Activated CD4-positive, alpha-beta T cell treated with anti-CD3 and anti-CD28 coated beads, Interleukin-2, amount 10 ng/mL, durations not matched to agents 7 days and 5 days (primary cell): ENCODE data around the gene CDKN2AIP. TPM values are rescaled to one million over a fixed set of nuclear protein-coding genes. Genes with fewer than 3 reads are reported as not detected.
"Not testable (repeated sequence)": the region's sequence is repeated elsewhere in the genome, so short reads cannot be mapped to it uniquely, and the experiment has no call there.

ENCODE experiments used
- CTCF ChIA-PET: fragments of 350-600 bp; sonication (Branson Sonifier 250); formaldehyde crosslinking; loops from one replicate; lab custom pipeline; 2021; ENCODE audit warnings: antibody characterized with exemption; lab: Charles Lee
- POLR2A ChIA-PET: fragments of 350-600 bp; sonication (Branson Sonifier 250); formaldehyde crosslinking; loops from one replicate; lab custom pipeline; 2021; ENCODE audit warnings: antibody characterized with exemption; lab: Charles Lee
- DNase-seq: peaks from one replicate; pipeline ENCODE4 v3.0.0-alpha.2; 2020
- H3K27ac Mint-ChIP-seq: one replicate; pipeline ENCODE4 v1.8.0; 2021; ENCODE audit warnings: mild to moderate bottlenecking, moderate library complexity, mixed read lengths
- H3K27me3 Mint-ChIP-seq: one replicate; pipeline ENCODE4 v1.8.0; 2021; ENCODE audit warnings: mixed read lengths
- H3K36me3 Mint-ChIP-seq: one replicate; pipeline ENCODE4 v1.8.0; 2021; ENCODE audit warnings: low read depth, mixed read lengths
- H3K4me1 Mint-ChIP-seq: one replicate; pipeline ENCODE4 v1.8.0; 2021; ENCODE audit warnings: mixed read lengths
- H3K4me3 Mint-ChIP-seq: one replicate; pipeline ENCODE4 v1.8.0; 2021; ENCODE audit warnings: mild to moderate bottlenecking, moderate library complexity, mixed read lengths
- H3K9me3 Mint-ChIP-seq: one replicate; pipeline ENCODE4 v1.8.0; 2021; ENCODE audit warnings: mixed read lengths
- total RNA-seq, 2 experiments: library from RNA; stranded (reverse); gene quantifications; one replicate each; pipeline ENCODE4 v1.2.3, GENCODE V29; 2021

Gene CDKN2AIP
- total RNA-seq, 2 experiments from 2014 or later: 28.2 to 30.2 TPM

GRCh38 chr4:183438458-183439113 lies 5.8 kb upstream of the CDKN2AIP start:
- no peak for DNase-seq
- Mint-ChIP-seq H3K36me3 (no peaks in the 10 kb centered on the region), H3K9me3 (no peaks in the 10 kb centered on the region), H3K4me3 (no peak overlapping the region), H3K27ac (no peak overlapping the region), H3K27me3 (no peaks in the 10 kb centered on the region), H3K4me1 (peaks cover 18% of the 10 kb centered on the region)
- ChIA-PET POLR2A (no interaction called here), CTCF (no interaction called here)

GRCh38 chr4:183441276-183441675 lies 3.2 kb upstream of the CDKN2AIP start:
- no peaks in the 10 kb centered on the region for H3K27me3 Mint-ChIP-seq
- ChIA-PET POLR2A (no interaction called here), CTCF (no interaction called here)
- no peak for DNase-seq
- H3K36me3 Mint-ChIP-seq: peaks cover 17% of the 10 kb centered on the region
- peaks cover 25% of the 10 kb centered on the region for H3K4me1 Mint-ChIP-seq
- H3K4me3 Mint-ChIP-seq: no peak overlapping the region
- no peak overlapping the region for H3K27ac Mint-ChIP-seq
- no peaks in the 10 kb centered on the region for H3K9me3 Mint-ChIP-seq

- Mint-ChIP-seq H3K36me3 (peaks cover 40% of the 10 kb centered on the region), H3K27me3 (no peaks in the 10 kb centered on the region), H3K9me3 (no peaks in the 10 kb centered on the region), H3K4me1 (peaks cover 46% of the 10 kb centered on the region), H3K27ac (peak overlapping the region; percentile 94), H3K4me3 (peak overlapping the region; percentile 93)
- ChIA-PET POLR2A (interaction anchor here (0.8 to 1.0 kb wide), 2 partner anchors 13 to 216 kb away, joined by 3 to 4 read pairs; partner anchors contain the start of genes RWDD4 and TRAPPC11), CTCF (interaction anchor here (0.6 to 1.4 kb wide), 7 partner anchors 9 to 63 kb away, joined by 3 to 5 read pairs (median 3); no protein-coding TSS in a partner anchor)
- DNase-seq: peak; percentile 43
Measured at GRCh38 chr4:183443655-183444213, 702 bp upstream of the CDKN2AIP start.

- DNase-seq: no peak
- Mint-ChIP-seq H3K36me3 (peaks cover 47% of the 10 kb centered on the region), H3K27ac (peak overlapping the region; percentile 98), H3K4me1 (peaks cover 51% of the 10 kb centered on the region), H3K27me3 (no peaks in the 10 kb centered on the region), H3K9me3 (no peaks in the 10 kb centered on the region), H3K4me3 (peak overlapping the region; percentile 93)
- ChIA-PET CTCF (interaction anchor here (0.7 to 1.4 kb wide), 2 partner anchors 8 to 19 kb away, joined by 3 to 5 read pairs; no protein-coding TSS in a partner anchor), POLR2A (no interaction called here)
Measured at GRCh38 chr4:183445097-183445428, 627 bp downstream of the CDKN2AIP start.

GRCh38 chr4:183447646-183448045 lies 3.2 kb downstream of the CDKN2AIP start:
- H3K4me1 Mint-ChIP-seq: peaks cover 55% of the 10 kb centered on the region
- no peaks in the 10 kb centered on the region for H3K9me3 Mint-ChIP-seq
- peak overlapping the region; percentile 76 for H3K27ac Mint-ChIP-seq

GRCh38 chr4:183448436-183448835 lies 4.0 kb downstream of the CDKN2AIP start:
- ChIA-PET POLR2A (no interaction called here), CTCF (no interaction called here)
- Mint-ChIP-seq H3K9me3 (no peaks in the 10 kb centered on the region), H3K27ac (peak overlapping the region; percentile 17), H3K4me3 (peak overlapping the region; percentile 34), H3K4me1 (peaks cover 48% of the 10 kb centered on the region), H3K27me3 (no peaks in the 10 kb centered on the region), H3K36me3 (peaks cover 65% of the 10 kb centered on the region)
- no peak for DNase-seq

More at GRCh38 chr4:183447646-183448045, 3.2 kb downstream of the CDKN2AIP start:
- ChIA-PET CTCF (interaction anchor here (1.1 kb wide), 1 partner anchor 40 kb away, joined by 3 read pairs; no protein-coding TSS in a partner anchor), POLR2A (no interaction called here)
- no peak for DNase-seq
- Mint-ChIP-seq H3K36me3 (peaks cover 62% of the 10 kb centered on the region), H3K4me3 (peak overlapping the region; percentile 93), H3K27me3 (no peaks in the 10 kb centered on the region)

- H3K27ac Mint-ChIP-seq: no peak overlapping the region
- no peaks in the 10 kb centered on the region for H3K27me3 Mint-ChIP-seq
- no peak overlapping the region for H3K4me3 Mint-ChIP-seq
- ChIA-PET POLR2A (interaction anchor here (0.7 kb wide), 1 partner anchor 1010 kb away, joined by 3 read pairs; no protein-coding TSS in a partner anchor), CTCF (no interaction called here)
- no peak for DNase-seq
- peaks cover 44% of the 10 kb centered on the region for H3K4me1 Mint-ChIP-seq
- peaks cover 70% of the 10 kb centered on the region for H3K36me3 Mint-ChIP-seq
- no peaks in the 10 kb centered on the region for H3K9me3 Mint-ChIP-seq
Measured at GRCh38 chr4:183449193-183449882, 4.9 kb downstream of the CDKN2AIP start.

GRCh38 chr4:183450108-183450507 lies 5.7 kb downstream of the CDKN2AIP start:
- Mint-ChIP-seq H3K36me3 (peaks cover 70% of the 10 kb centered on the region), H3K27ac (no peak overlapping the region), H3K4me3 (no peak overlapping the region), H3K4me1 (peaks cover 51% of the 10 kb centered on the region), H3K27me3 (no peaks in the 10 kb centered on the region), H3K9me3 (no peaks in the 10 kb centered on the region)
- CTCF ChIA-PET: no interaction called here
- DNase-seq: no peak
- POLR2A ChIA-PET: interaction anchor here (0.5 to 0.7 kb wide), 2 partner anchors 23 to 1009 kb away, joined by 3 to 6 read pairs; no protein-coding TSS in a partner anchor

GRCh38 chr4:183455431-183456195 lies 11.2 kb downstream of the CDKN2AIP start:
- peak; percentile 11 for DNase-seq
- CTCF ChIA-PET: interaction anchor here (1.0 kb wide), 1 partner anchor 19 kb away, joined by 3 read pairs; no protein-coding TSS in a partner anchor
- Mint-ChIP-seq H3K4me1 (peaks cover 22% of the 10 kb centered on the region), H3K27me3 (no peaks in the 10 kb centered on the region), H3K4me3 (no peak overlapping the region), H3K27ac (peak overlapping the region; percentile 28), H3K9me3 (peaks cover 2% of the 10 kb centered on the region), H3K36me3 (peaks cover 38% of the 10 kb centered on the region)
- POLR2A ChIA-PET: no interaction called here

- no peak overlapping the region for H3K4me3 Mint-ChIP-seq
- H3K36me3 Mint-ChIP-seq: peaks cover 24% of the 10 kb centered on the region
- H3K4me1 Mint-ChIP-seq: peaks cover 19% of the 10 kb centered on the region
- no peak for DNase-seq
- H3K27ac Mint-ChIP-seq: no peak overlapping the region
- POLR2A ChIA-PET: no interaction called here
- no peaks in the 10 kb centered on the region for H3K27me3 Mint-ChIP-seq
- H3K9me3 Mint-ChIP-seq: peaks cover 2% of the 10 kb centered on the region
- CTCF ChIA-PET: no interaction called here
Measured at GRCh38 chr4:183458005-183458404, 13.6 kb downstream of the CDKN2AIP start.

- H3K27ac Mint-ChIP-seq, H3K36me3 Mint-ChIP-seq, H3K4me1 Mint-ChIP-seq, H3K4me3 Mint-ChIP-seq, H3K27me3 Mint-ChIP-seq, DNase-seq: not testable (repeated sequence)
- POLR2A ChIA-PET: interaction anchor here (0.7 kb wide), 2 partner anchors 104 to 802 kb away, joined by 3 to 6 read pairs; no protein-coding TSS in a partner anchor
- CTCF ChIA-PET: interaction anchor here (0.9 to 1.2 kb wide), 2 partner anchors 15 to 19 kb away, joined by 3 to 4 read pairs; no protein-coding TSS in a partner anchor
- H3K9me3 Mint-ChIP-seq: peaks cover 11% of the 10 kb centered on the region
Measured at GRCh38 chr4:183463903-183464619, 19.6 kb downstream of the CDKN2AIP start.

- H3K27ac Mint-ChIP-seq, H3K4me3 Mint-ChIP-seq, H3K36me3 Mint-ChIP-seq, H3K27me3 Mint-ChIP-seq, H3K4me1 Mint-ChIP-seq, CTCF ChIA-PET, DNase-seq, POLR2A ChIA-PET: not testable (repeated sequence)
- peaks cover 11% of the 10 kb centered on the region for H3K9me3 Mint-ChIP-seq
Measured at GRCh38 chr4:183465879-183466278, 21.4 kb downstream of the CDKN2AIP start.
